Keratinocyte (primary cell): ENCODE measurements around the gene SESN2. TPM values are rescaled to one million over a fixed set of nuclear protein-coding genes. Genes with fewer than 3 reads are reported as not detected.
A peak's percentile ranks its signal among the peaks of the same experiment; 100 is the strongest.

Experiments
- DNase-seq: peaks from one replicate; pipeline ENCODE4 v3.0.0-alpha.2; 2011; ENCODE audit warnings: low read depth, missing footprints, low spot score
- FAIRE-seq: peaks from 2 replicates; lab custom pipeline; 2011; peaks lifted over from hg19 to GRCh38; lab: Jason Lieb, UNC
- H2AFZ ChIP-seq: 2 replicates; pipeline ENCODE4 v1.6.0; 2012; ENCODE audit warnings: low read length, control low read depth, inconsistent platforms; ENCODE audit not compliant: control insufficient read depth
- H3K27ac ChIP-seq: 2 replicates; pipeline ENCODE4 v1.5.1; 2011; ENCODE audit warnings: low read length; ENCODE audit not compliant: control insufficient read depth, insufficient read depth
- H3K27me3 ChIP-seq: 3 replicates; pipeline ENCODE4 v1.6.0; 2011; ENCODE audit warnings: low read length; ENCODE audit not compliant: control insufficient read depth, insufficient read depth; ENCODE audit errors: extremely low read depth
- H3K36me3 ChIP-seq, 2 experiments: 2 replicates in 1 of 2; 3 replicates in 1 of 2; pipeline ENCODE4 v1.5.1; 2011; ENCODE audit warnings: low read length in 2 of 2, mild to moderate bottlenecking in 1 of 2; ENCODE audit not compliant: control insufficient read depth in 2 of 2, insufficient read depth in 2 of 2; ENCODE audit errors: extremely low read depth in 1 of 2
- H3K4me1 ChIP-seq: 3 replicates; pipeline ENCODE4 v1.5.1; 2011; ENCODE audit warnings: low read length; ENCODE audit not compliant: control insufficient read depth, insufficient read depth; ENCODE audit errors: extremely low read depth
- H3K4me2 ChIP-seq: 3 replicates; pipeline ENCODE4 v1.6.0; 2011; ENCODE audit warnings: low read depth, low read length; ENCODE audit not compliant: control insufficient read depth, insufficient read depth; ENCODE audit errors: extremely low read depth
- H3K4me3 ChIP-seq, 3 experiments: fragments of 200-600 bp in 1 of 3; sonication (generic) in 1 of 3; 2 replicates in 2 of 3; 3 replicates in 1 of 3; pipeline ENCODE4 v1.5.1; 2011 to 2016; ENCODE audit warnings: low read length in 3 of 3, mild to moderate bottlenecking in 3 of 3, control low read depth in 2 of 3, inconsistent platforms in 1 of 3, low read depth in 1 of 3, mixed read lengths in 1 of 3, mixed run types in 1 of 3, moderate library complexity in 1 of 3; ENCODE audit not compliant: control insufficient read depth in 2 of 3, insufficient read depth in 2 of 3; ENCODE audit errors: extremely low read depth in 1 of 3
- H3K79me2 ChIP-seq: 2 replicates; pipeline ENCODE4 v1.6.0; 2012; ENCODE audit warnings: low read length; ENCODE audit not compliant: control insufficient read depth, insufficient read depth
- H3K9ac ChIP-seq: 3 replicates; pipeline ENCODE4 v1.6.0; 2011; ENCODE audit warnings: low read length; ENCODE audit not compliant: control insufficient read depth, insufficient read depth; ENCODE audit errors: extremely low read depth
- H3K9me1 ChIP-seq: 3 replicates; pipeline ENCODE4 v1.6.0; 2011; ENCODE audit warnings: low read length; ENCODE audit not compliant: control insufficient read depth, insufficient read depth; ENCODE audit errors: extremely low read depth
- H3K9me3 ChIP-seq: 2 replicates; pipeline ENCODE4 v1.5.1; 2012; ENCODE audit warnings: low read depth, low read length; ENCODE audit not compliant: control insufficient read depth
- H4K20me1 ChIP-seq: 3 replicates; pipeline ENCODE4 v1.6.0; 2011; ENCODE audit warnings: low read length; ENCODE audit not compliant: control insufficient read depth, insufficient read depth; ENCODE audit errors: extremely low read depth
- CTCF ChIP-seq, 3 experiments: IDR thresholded peaks in 1 of 3; conservative IDR thresholded peaks in 1 of 3; optimal IDR thresholded peaks in 1 of 3; 2 replicates in 2 of 3; 3 replicates in 1 of 3; pipeline versions ENCODE3 to v1.5.1; 2011; ENCODE audit warnings: low read length in 3 of 3, mild to moderate bottlenecking in 3 of 3, moderate library complexity in 2 of 3, control low read depth in 1 of 3, inconsistent platforms in 1 of 3; ENCODE audit not compliant: insufficient read depth in 2 of 3; ENCODE audit errors: extremely low read depth in 1 of 3
- EZH2 ChIP-seq: IDR thresholded peaks from one replicate; pipeline ENCODE4 v1.6.1; 2012; ENCODE audit warnings: inconsistent platforms, mild to moderate bottlenecking, low read length, moderate library complexity
- dilution Hi-C: fragments of 300-500 bp; cut with MboI; formaldehyde crosslinking; loops from one replicate; pipeline ENCODE4 v1.7.0; 2020; ENCODE audit warnings: low sequenced_read_pairs; ENCODE audit not compliant: extremely low pct_ligation_motif_present
- polyA plus RNA-seq, 5 experiments: library from polyadenylated mRNA; depleted of rRNA in 3 of 5; stranded (reverse) in 3 of 5; stranded (forward) in 1 of 5; unstranded in 1 of 5; fragments of >200 nt; gene quantifications; 1 replicate in 1 of 5; 2 replicates in 3 of 5; 3 replicates in 1 of 5; pipeline versions ENCODE4 v1.2.1 to v1.2.3, GENCODE V29; 2011 to 2012; ENCODE audit warnings: missing spikeins in 2 of 5, low read depth in 1 of 5, low replicate concordance in 1 of 5

Gene SESN2
- polyA plus RNA-seq, 1 donor (not counting 4 experiments of a cell fraction or from before 2014, with no cell fraction given) = 13.5 TPM

- peak overlapping the region; percentile 81 for H3K27ac ChIP-seq
- FAIRE-seq (no peak), DNase-seq (no peak)
- dilution Hi-C loops = no loop called here
- H3K4me1 ChIP-seq = peaks cover 57% of the 10 kb centered on the region
- H3K9me3 ChIP-seq = no peaks in the 10 kb centered on the region
- H3K27me3 ChIP-seq = no peaks in the 10 kb centered on the region
- peak overlapping the region; percentile 88 for H3K4me2 ChIP-seq
- H3K79me2 ChIP-seq = no peaks in the 10 kb centered on the region
- peak overlapping the region; percentile 52 for H2AFZ ChIP-seq
- H3K9me1 ChIP-seq = no peaks in the 10 kb centered on the region
- no peak for TF ChIP-seq CTCF (optimal IDR thresholded peaks at IDR 0.05 in 1 of 3, IDR thresholded peaks at IDR 0.05 in 1 of 3, conservative IDR thresholded peaks at IDR 0.05 in 1 of 3; ENCODE audit: extremely low read depth in 1 of 3, insufficient read depth in 2 of 3, low read length in 3 of 3)
- no peak for TF ChIP-seq EZH2
- H3K4me3 ChIP-seq = peak overlapping the region; percentile 49 to 79 (median 68)
- no peaks in the 10 kb centered on the region for H3K36me3 ChIP-seq
- H4K20me1 ChIP-seq = no peaks in the 10 kb centered on the region
- H3K9ac ChIP-seq = peak overlapping the region; percentile 80
Observed at GRCh38 chr1:28246427-28246832, 12.9 kb upstream of the SESN2 start.

DNA sequence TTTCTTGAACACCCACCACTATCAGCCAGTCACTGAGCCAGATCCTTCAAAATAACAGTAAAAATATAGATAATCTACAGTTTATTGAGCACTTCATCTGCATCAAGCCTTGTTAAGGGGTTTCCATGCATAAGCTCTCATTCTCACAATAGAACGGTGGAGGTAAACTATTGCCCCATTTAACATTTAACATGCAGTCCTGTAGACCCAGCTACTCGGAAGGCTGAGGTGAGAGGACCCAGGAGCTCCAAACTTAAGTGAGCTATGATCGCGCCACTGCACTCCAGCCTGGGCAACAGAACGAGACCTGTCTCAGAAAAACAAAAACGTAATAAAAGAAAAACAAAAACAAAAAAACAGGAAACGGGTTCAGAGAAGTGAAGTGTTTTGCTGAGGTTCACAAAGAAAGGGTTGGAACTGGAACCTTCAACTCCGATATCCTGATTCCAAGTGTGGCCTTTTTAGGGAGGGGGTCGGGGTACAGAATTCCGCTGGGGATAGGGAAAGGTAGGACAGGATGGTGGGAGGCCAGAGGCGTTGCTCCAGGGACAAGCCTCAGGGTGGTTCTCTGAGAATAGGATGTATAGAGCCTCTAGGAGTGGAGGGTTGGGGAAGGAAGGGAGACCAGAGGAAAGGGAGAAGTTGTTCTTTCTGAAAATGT is 11.6 kb upstream of the SESN2 start:
- TF ChIP-seq EZH2 (no peak), CTCF (optimal IDR thresholded peaks at IDR 0.05 in 1 of 3, IDR thresholded peaks at IDR 0.05 in 1 of 3, conservative IDR thresholded peaks at IDR 0.05 in 1 of 3; ENCODE audit: extremely low read depth in 1 of 3, insufficient read depth in 2 of 3, low read length in 3 of 3) (no peak)
- no peak for FAIRE-seq
- peak overlapping the region; percentile 95 for H3K27ac ChIP-seq
- H3K9me3 ChIP-seq = no peaks in the 10 kb centered on the region
- dilution Hi-C loops = no loop called here
- no peaks in the 10 kb centered on the region for H4K20me1 ChIP-seq
- H2AFZ ChIP-seq = peak overlapping the region; percentile 72
- no peaks in the 10 kb centered on the region for H3K36me3 ChIP-seq
- no peaks in the 10 kb centered on the region for H3K79me2 ChIP-seq
- peak overlapping the region in 1 of 3 experiments; percentile 15 for H3K4me3 ChIP-seq
- H3K4me2 ChIP-seq = peak overlapping the region; percentile 93
- H3K4me1 ChIP-seq = peaks cover 47% of the 10 kb centered on the region
- DNase-seq = no peak
- no peaks in the 10 kb centered on the region for H3K9me1 ChIP-seq
- H3K27me3 ChIP-seq = no peaks in the 10 kb centered on the region
- H3K9ac ChIP-seq = peak overlapping the region; percentile 33
